GM18511 (cell line): ENCODE results near the gene MSLN.
"Not testable (repeated sequence)": the region's sequence is repeated elsewhere in the genome, so short reads cannot be mapped to it uniquely, and the experiment has no call there.

Experiments
- ATAC-seq: cut with Tn5 transposase; IDR thresholded peaks from one replicate; pipeline ENCODE4 v1.9.1; 2021; ENCODE audit warnings: mild to moderate bottlenecking, moderate library complexity; ENCODE audit not compliant: unreplicated experiment

The MSLN gene

DNA sequence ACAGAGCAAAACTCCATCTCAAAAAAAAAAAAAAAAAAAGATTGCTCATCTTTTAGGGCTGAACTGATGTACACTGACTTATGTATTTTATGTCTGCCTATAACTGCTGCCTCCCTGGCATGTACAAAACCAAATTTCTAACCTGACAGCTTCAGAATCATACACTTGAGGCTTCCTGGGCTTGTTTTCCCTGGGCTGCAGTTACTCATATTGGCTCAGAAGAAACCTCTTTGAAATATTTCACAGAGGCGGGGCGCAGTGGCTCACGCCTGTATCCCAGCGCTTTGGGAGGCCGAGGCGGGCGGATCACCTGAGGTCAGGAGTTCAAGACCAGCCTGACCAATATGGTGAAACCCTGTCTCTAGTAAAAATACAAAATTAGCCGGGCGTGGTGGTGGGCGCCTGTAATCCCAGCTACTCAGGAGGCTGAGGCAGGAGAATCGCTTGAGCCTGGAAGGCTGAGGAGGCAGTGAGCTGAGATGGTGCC, 6.4 kb upstream of the MSLN start:
- not testable (repeated sequence) for ATAC-seq

- no peak for ATAC-seq
Measured at GRCh38 chr16:754656-755055, 5.9 kb upstream of the MSLN start.

- ATAC-seq: no peak
Measured at GRCh38 chr16:756428-756827, 4.1 kb upstream of the MSLN start.

- ATAC-seq: no peak
Measured at GRCh38 chr16:759110-759910, 1.2 kb upstream of the MSLN start.

GRCh38 chr16:760065-760464, 469 bp upstream of the MSLN start:
- ATAC-seq: no peak

DNA sequence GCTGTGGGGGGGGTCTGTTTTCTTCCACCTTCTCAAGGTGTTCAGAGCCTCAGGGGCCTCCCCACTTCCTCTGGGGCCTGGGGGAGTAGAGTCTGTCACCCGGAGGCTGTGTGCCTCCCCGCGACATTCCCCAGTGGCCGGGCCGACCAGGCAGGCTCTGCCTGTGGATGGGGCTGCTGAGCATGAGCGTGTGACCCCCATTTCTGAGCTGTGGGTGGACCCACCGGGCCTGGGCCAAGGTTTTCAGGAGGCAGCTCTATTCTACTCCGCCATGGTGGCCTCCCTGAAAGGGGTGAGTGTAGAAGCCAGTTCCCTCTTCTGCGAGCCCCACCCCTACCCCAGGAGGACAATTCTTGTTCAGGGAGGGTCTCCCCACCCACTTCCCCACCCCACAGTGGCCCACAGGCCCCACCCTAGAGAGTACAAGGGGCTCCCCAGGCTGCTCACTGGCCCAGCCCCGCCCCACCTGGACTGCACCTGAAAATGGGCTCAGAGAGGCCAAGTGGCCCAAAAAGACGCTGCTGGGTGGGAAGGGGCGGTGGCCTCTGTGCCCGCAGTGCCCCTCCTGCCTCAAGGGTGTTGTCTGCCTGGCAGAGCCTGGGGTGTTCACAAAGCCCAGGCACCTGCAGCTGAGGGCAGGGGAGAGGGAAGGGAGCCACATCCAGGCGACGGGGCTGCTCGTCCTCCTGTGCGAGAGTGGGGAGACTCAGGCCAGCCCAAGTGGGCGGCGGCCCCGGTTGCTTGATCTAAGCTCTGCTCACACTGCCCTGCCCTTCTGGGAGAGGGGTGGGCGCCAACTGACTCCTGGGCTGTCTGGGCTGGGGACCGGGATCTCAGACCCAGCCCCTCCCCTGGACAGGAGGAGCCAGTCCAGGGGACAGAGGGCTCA, 1.3 kb downstream of the MSLN start:
- no peak for ATAC-seq

- no peak for ATAC-seq
Measured at GRCh38 chr16:762595-763268, 2.2 kb downstream of the MSLN start.

- no peak for ATAC-seq
Measured at GRCh38 chr16:763369-764183, 3.0 kb downstream of the MSLN start.

DNA sequence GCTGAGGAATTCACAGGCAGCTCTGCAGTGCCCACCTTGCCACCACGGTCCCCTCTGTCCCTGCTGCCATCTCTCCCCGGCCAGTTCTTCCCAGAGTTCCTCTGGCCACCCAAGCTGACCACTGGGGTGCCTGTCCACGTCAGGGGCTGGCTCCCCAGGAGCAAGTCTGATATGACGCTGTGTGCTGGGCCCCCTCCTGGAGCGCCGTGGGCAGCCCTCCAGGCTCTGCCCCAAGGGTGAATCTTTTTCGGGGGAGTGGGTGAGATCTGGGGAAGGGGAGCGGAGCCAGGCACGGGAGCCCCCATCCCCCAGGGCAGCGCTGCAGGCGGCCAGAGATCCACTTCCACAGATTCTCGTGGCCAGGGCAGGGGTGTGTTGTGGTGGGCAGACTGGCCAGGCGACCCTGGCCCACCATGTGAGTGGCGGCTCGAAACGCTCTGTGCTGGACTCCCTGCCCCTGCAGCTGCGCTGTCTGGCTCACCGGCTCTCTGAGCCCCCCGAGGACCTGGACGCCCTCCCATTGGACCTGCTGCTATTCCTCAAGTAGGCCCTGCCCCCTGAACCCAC, 3.7 kb downstream of the MSLN start:
- ATAC-seq: no peak

GRCh38 chr16:764848-765487, 4.4 kb downstream of the MSLN start:
- no peak for ATAC-seq

DNA sequence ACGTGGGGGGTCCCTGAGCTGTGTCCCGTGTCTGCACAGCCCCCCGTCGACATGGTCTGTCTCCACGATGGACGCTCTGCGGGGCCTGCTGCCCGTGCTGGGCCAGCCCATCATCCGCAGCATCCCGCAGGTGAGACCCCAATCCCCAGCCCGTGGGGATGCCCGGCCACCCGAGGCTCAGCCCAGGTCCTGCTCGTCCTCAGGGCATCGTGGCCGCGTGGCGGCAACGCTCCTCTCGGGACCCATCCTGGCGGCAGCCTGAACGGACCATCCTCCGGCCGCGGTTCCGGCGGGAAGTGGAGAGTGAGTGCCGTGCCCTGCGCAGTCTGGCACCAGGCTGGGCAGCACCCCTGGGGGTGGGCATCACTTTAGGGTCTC, 4.9 kb downstream of the MSLN start:
- no peak for ATAC-seq

GRCh38 chr16:766008-766819, 5.7 kb downstream of the MSLN start:
- ATAC-seq: no peak

GRCh38 chr16:766820-767640, 6.5 kb downstream of the MSLN start:
- ATAC-seq: no peak

GRCh38 chr16:767743-768235, 7.3 kb downstream of the MSLN start:
- no peak for ATAC-seq

GRCh38 chr16:768428-768827, 7.9 kb downstream of the MSLN start:
- no peak for ATAC-seq

DNA sequence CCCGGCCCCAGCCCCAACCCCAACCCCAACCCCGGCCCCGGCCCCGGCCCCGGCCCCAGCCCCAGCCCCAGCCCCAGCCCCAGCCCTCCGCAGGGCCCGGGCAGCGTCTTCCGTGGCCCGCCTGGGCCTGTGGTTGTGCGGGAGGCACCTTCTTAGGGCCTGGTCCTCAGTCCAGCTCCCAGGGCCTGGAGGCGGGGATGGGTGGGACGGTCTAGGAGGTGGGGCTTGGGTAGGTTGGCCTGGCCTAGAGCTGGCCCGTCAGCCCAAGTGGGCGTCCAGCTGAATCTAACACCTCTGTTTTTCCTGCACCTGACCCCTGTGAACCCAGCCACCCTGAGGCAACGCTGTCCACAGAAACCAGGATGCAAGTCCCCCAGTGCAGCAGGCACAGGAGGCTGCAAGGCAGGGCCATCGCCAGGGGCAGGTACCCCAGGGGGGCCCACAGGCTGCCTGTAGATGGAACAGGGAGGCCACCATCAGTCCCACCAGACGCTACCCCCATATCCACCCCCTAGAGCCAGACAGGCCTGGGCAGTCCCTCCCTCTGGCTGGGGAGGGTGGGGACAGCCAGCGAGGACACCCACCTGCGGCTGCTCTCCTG, 8.8 kb downstream of the MSLN start:
- no peak for ATAC-seq

GRCh38 chr16:769934-770333, 9.4 kb downstream of the MSLN start:
- no peak for ATAC-seq
